Trophoblast cell (in vitro differentiated cells and primary cell): ENCODE measurements around the gene NTM.

Experiments
- DNase-seq, 2 donors: peaks; one replicate each; pipeline ENCODE4 v3.0.0-alpha.2; 2016
- H2AFZ ChIP-seq: 2 replicates; pipeline ENCODE4 v1.6.1; 2013; ENCODE audit warnings: low read length, moderate library complexity, mild to moderate bottlenecking; ENCODE audit not compliant: insufficient read depth, poor library complexity
- H2AK5ac ChIP-seq: 2 replicates; pipeline ENCODE4 v1.6.1; 2013; ENCODE audit warnings: mild to moderate bottlenecking, low read length
- H2BK120ac ChIP-seq: 2 replicates; pipeline ENCODE4 v1.6.1; 2013; ENCODE audit warnings: low read length, mild to moderate bottlenecking, moderate library complexity; ENCODE audit not compliant: insufficient read depth, poor library complexity
- H2BK12ac ChIP-seq: 2 replicates; pipeline ENCODE4 v1.6.1; 2013; ENCODE audit warnings: mild to moderate bottlenecking, low read length, moderate library complexity
- H2BK5ac ChIP-seq: 2 replicates; pipeline ENCODE4 v1.6.1; 2013; ENCODE audit warnings: low read length, low read depth, moderate library complexity, mild to moderate bottlenecking; ENCODE audit not compliant: poor library complexity
- H3K14ac ChIP-seq: 2 replicates; pipeline ENCODE4 v1.6.1; 2013; ENCODE audit warnings: mild to moderate bottlenecking, low read length
- H3K18ac ChIP-seq: 2 replicates; pipeline ENCODE4 v1.6.1; 2013; ENCODE audit warnings: mild to moderate bottlenecking, low read length
- H3K23ac ChIP-seq: 2 replicates; pipeline ENCODE4 v1.6.1; 2013; ENCODE audit warnings: low read length
- H3K27ac ChIP-seq: 2 replicates; pipeline ENCODE4 v1.5.1; 2013; ENCODE audit warnings: low read depth, mild to moderate bottlenecking, inconsistent platforms, low read length, moderate library complexity
- H3K27me3 ChIP-seq: 2 replicates; pipeline ENCODE4 v1.6.1; 2013; ENCODE audit warnings: inconsistent platforms, mild to moderate bottlenecking, low read length, moderate library complexity; ENCODE audit not compliant: insufficient read depth
- H3K36me3 ChIP-seq, 2 experiments: 1 replicate in 1 of 2; 2 replicates in 1 of 2; pipeline ENCODE4 v1.6.1; 2013; ENCODE audit warnings: low read length in 2 of 2, mild to moderate bottlenecking in 2 of 2, moderate library complexity in 1 of 2; ENCODE audit not compliant: insufficient read depth in 2 of 2, control insufficient read depth in 1 of 2
- H3K4ac ChIP-seq: 2 replicates; pipeline ENCODE4 v1.6.1; 2013; ENCODE audit warnings: low read depth, mild to moderate bottlenecking, low read length, moderate library complexity
- H3K4me1 ChIP-seq, 2 experiments: 1 replicate in 1 of 2; 2 replicates in 1 of 2; pipeline ENCODE4 v1.6.1; 2013; ENCODE audit warnings: low read length in 2 of 2, mild to moderate bottlenecking in 2 of 2, moderate library complexity in 1 of 2; ENCODE audit not compliant: insufficient read depth in 2 of 2, control insufficient read depth in 1 of 2
- H3K4me2 ChIP-seq: 2 replicates; pipeline ENCODE4 v1.6.1; 2013; ENCODE audit warnings: inconsistent platforms, mild to moderate bottlenecking, low read length, moderate library complexity
- H3K4me3 ChIP-seq: 2 replicates; pipeline ENCODE4 v1.5.1; 2013; ENCODE audit warnings: mild to moderate bottlenecking, low read depth, low read length, inconsistent platforms
- H3K79me1 ChIP-seq: one replicate; pipeline ENCODE4 v1.6.1; 2013; ENCODE audit warnings: low read length
- H3K79me2 ChIP-seq: 2 replicates; pipeline ENCODE4 v1.6.1; 2013; ENCODE audit warnings: low read length, mild to moderate bottlenecking; ENCODE audit not compliant: control insufficient read depth, insufficient read depth, poor library complexity
- H3K9ac ChIP-seq: 2 replicates; pipeline ENCODE4 v1.6.1; 2013; ENCODE audit warnings: mild to moderate bottlenecking, low read length
- H3K9me3 ChIP-seq: 2 replicates; pipeline ENCODE4 v1.6.1; 2013; ENCODE audit warnings: low read depth, mild to moderate bottlenecking, control low read depth, inconsistent platforms, low read length; ENCODE audit not compliant: insufficient read depth
- H4K12ac ChIP-seq: 2 replicates; pipeline ENCODE4 v1.6.1; 2013; ENCODE audit warnings: low read depth, mild to moderate bottlenecking, low read length, moderate library complexity
- H4K8ac ChIP-seq: 2 replicates; pipeline ENCODE4 v1.6.1; 2013; ENCODE audit warnings: low read depth, mild to moderate bottlenecking, low read length, moderate library complexity
- H4K91ac ChIP-seq: one replicate; pipeline ENCODE4 v1.6.1; 2013; ENCODE audit warnings: low read depth, mild to moderate bottlenecking, low read length, moderate library complexity
- WGBS: extraction: QIAGEN DNeasy Blood & Tissue Kit; methylation state at CpG from one replicate; pipeline ENCODE4 v1.1.7; 2013; ENCODE audit warnings: missing lambda C conversion rate; ENCODE audit not compliant: insufficient read length, insufficient coverage; ENCODE audit errors: extremely low coverage; 5-methylcytosine and 5-hydroxymethylcytosine counted together

Gene NTM

GRCh38 chr11:131372234-131372962 lies 2.0 kb downstream of the NTM start:
- Histone ChIP-seq H2BK5ac (no peak overlapping the region), H3K23ac (no peak overlapping the region), H3K9me3 (no peaks in the 10 kb centered on the region), H2AK5ac (no peak overlapping the region), H3K18ac (no peak overlapping the region), H2AFZ (no peak overlapping the region), H2BK12ac (no peak overlapping the region), H3K27me3 (no peaks in the 10 kb centered on the region), H3K79me1 (no peaks in the 10 kb centered on the region), H3K9ac (no peak overlapping the region), H3K4me2 (no peak overlapping the region), H4K91ac (no peak overlapping the region), H3K4me1 (peaks cover 3% of the 10 kb centered on the region in 2 experiments), H3K79me2 (no peaks in the 10 kb centered on the region), H4K8ac (no peak overlapping the region), H2BK120ac (no peak overlapping the region), H4K12ac (no peak overlapping the region), H3K4ac (no peak overlapping the region), H3K4me3 (no peak overlapping the region), H3K27ac (no peak overlapping the region), H3K36me3 (no peaks in the 10 kb centered on the region), H3K14ac (no peak overlapping the region)
- DNase-seq: no peak
- no CpG with 5 or more reads among the region's 10 CpGs for WGBS

- no CpG with 5 or more reads among the region's 9 CpGs for WGBS
- Histone ChIP-seq H3K4me2 (no peak overlapping the region), H3K27ac (no peak overlapping the region)
Measured at GRCh38 chr11:131373095-131373725, 2.8 kb downstream of the NTM start.

GRCh38 chr11:131373756-131374155 lies 3.3 kb downstream of the NTM start:
- no peak overlapping the region for H3K18ac ChIP-seq
- no peaks in the 10 kb centered on the region for H3K9me3 ChIP-seq
- no peak overlapping the region for H2BK120ac ChIP-seq
- H3K14ac ChIP-seq: no peak overlapping the region
- no peak overlapping the region for H3K23ac ChIP-seq
- H3K79me2 ChIP-seq: no peaks in the 10 kb centered on the region
- H2BK12ac ChIP-seq: no peak overlapping the region
- H3K4ac ChIP-seq: no peak overlapping the region
- WGBS: no CpG with 5 or more reads among the region's 13 CpGs
- no peak for DNase-seq
- no peak overlapping the region for H3K4me2 ChIP-seq
- H2AFZ ChIP-seq: no peak overlapping the region
- no peak overlapping the region for H3K27ac ChIP-seq
- H3K36me3 ChIP-seq: no peaks in the 10 kb centered on the region
- H3K9ac ChIP-seq: no peak overlapping the region
- H3K4me1 ChIP-seq: peaks cover 3% of the 10 kb centered on the region in 2 experiments
- no peak overlapping the region for H2BK5ac ChIP-seq
- H3K4me3 ChIP-seq: no peak overlapping the region
- H2AK5ac ChIP-seq: no peak overlapping the region
- no peaks in the 10 kb centered on the region for H3K27me3 ChIP-seq
- H4K91ac ChIP-seq: no peak overlapping the region
- no peaks in the 10 kb centered on the region for H3K79me1 ChIP-seq
- H4K12ac ChIP-seq: no peak overlapping the region
- H4K8ac ChIP-seq: no peak overlapping the region

More at GRCh38 chr11:131373095-131373725, 2.8 kb downstream of the NTM start:
- Histone ChIP-seq H2BK5ac (no peak overlapping the region), H3K4me1 (peaks cover 3% of the 10 kb centered on the region in 2 experiments), H3K36me3 (no peaks in the 10 kb centered on the region), H4K91ac (no peak overlapping the region), H3K18ac (no peak overlapping the region), H3K4ac (no peak overlapping the region), H4K12ac (no peak overlapping the region), H3K79me1 (no peaks in the 10 kb centered on the region), H3K9me3 (no peaks in the 10 kb centered on the region), H3K4me3 (no peak overlapping the region), H3K79me2 (no peaks in the 10 kb centered on the region), H2AFZ (no peak overlapping the region), H3K9ac (no peak overlapping the region), H3K23ac (no peak overlapping the region), H3K14ac (no peak overlapping the region), H4K8ac (no peak overlapping the region), H2AK5ac (no peak overlapping the region), H3K27me3 (no peaks in the 10 kb centered on the region), H2BK120ac (no peak overlapping the region), H2BK12ac (no peak overlapping the region)
- no peak for DNase-seq

- Histone ChIP-seq H3K79me2 (no peaks in the 10 kb centered on the region), H3K9me3 (no peaks in the 10 kb centered on the region)
- no CpG with 5 or more reads among the region's 4 CpGs for WGBS
Measured at GRCh38 chr11:131375421-131375820, 5.0 kb downstream of the NTM start.

More at GRCh38 chr11:131375421-131375820, 5.0 kb downstream of the NTM start:
- Histone ChIP-seq H2AK5ac (no peak overlapping the region), H2BK5ac (no peak overlapping the region), H2AFZ (no peak overlapping the region), H3K4me2 (no peak overlapping the region), H4K12ac (no peak overlapping the region), H2BK120ac (no peak overlapping the region), H3K4me3 (no peak overlapping the region), H4K91ac (no peak overlapping the region), H3K4me1 (peaks cover 3% of the 10 kb centered on the region in 2 experiments), H3K27ac (no peak overlapping the region), H3K9ac (no peak overlapping the region), H3K27me3 (no peaks in the 10 kb centered on the region), H3K23ac (no peak overlapping the region), H3K36me3 (no peaks in the 10 kb centered on the region), H2BK12ac (no peak overlapping the region), H3K18ac (no peak overlapping the region), H3K4ac (no peak overlapping the region), H4K8ac (no peak overlapping the region), H3K14ac (no peak overlapping the region), H3K79me1 (no peaks in the 10 kb centered on the region)
- DNase-seq: no peak
